Fibroblast of skin of left biceps (primary cell): ENCODE measurements around the gene SMARCD1.
"Not testable (repeated sequence)": the region's sequence is repeated elsewhere in the genome, so short reads cannot be mapped to it uniquely, and the experiment has no call there.

ENCODE experiments used
- DNase-seq, 2 experiments: peaks; one replicate each; pipeline ENCODE4 v3.0.0-alpha.2; 2013; ENCODE audit warnings: low read depth in 2 of 2

The SMARCD1 gene

DNA sequence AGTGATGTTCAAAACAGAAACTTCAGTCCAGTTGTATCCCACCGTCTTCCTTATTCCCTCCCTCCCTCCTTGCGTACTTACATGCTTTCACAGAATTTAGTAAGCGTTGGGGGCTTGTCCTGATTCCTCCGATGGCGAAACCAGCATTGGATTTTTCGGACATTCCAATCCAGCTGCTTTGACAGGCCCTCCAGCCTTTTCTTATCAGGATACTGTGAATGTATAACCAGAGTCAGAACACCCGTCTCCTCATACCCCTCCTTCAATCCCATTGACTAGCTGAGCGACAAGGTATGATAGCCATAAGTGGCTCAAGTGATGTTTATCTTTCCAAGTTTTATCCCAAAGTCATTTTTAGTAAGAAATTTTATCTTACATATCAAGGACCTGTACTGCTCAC lies 57.9 kb downstream of the SMARCD1 start:
- no peak for DNase-seq

- no peak for DNase-seq
Observed at GRCh38 chr12:50145439-50145838, 60.3 kb downstream of the SMARCD1 start.

DNA sequence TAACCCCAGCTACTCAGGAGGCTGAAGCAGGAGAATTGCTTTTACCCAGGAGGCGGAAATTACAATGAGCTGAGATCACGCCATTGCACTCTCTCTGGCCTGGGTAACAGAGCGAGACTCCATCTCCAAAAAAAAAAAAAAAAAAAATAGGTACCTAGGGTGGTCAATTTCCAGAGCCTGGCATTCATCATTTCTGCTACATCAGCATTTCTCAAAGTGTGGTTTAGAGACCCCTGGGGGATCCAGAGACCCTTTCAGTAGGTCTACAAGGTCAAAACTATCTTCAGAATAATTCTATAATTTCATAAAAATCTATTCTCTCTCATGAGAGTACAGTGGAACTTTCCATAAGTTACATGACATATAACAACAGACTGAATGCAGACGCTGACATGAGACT lies 62.1 kb downstream of the SMARCD1 start:
- no peak for DNase-seq

GRCh38 chr12:50148011-50148410 lies 62.9 kb downstream of the SMARCD1 start:
- DNase-seq = not testable (repeated sequence)

DNA sequence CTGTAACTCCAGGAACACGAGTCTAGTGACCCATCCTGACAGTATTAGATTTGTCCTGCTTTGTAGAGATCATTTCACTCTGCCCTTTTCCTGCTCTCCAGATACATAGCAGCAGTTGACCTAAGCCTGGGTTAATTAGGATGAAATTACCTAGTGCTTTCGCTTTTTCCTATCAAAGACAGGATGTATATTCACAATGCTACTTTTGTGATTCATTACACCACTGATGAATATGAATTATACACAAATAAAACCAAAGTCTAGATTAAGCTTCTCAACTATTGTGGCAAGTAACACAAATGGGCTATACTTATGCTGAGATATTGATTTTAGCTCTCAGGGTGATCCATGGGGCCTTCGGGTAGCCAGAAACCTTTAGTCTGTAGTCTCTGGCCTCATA lies 64.2 kb downstream of the SMARCD1 start:
- DNase-seq = no peak
